Neural crest cell (in vitro differentiated cells): ENCODE results near the gene MAP2K2. TPM values are rescaled to one million over a fixed set of nuclear protein-coding genes. Genes with fewer than 3 reads are reported as not detected.

Experiments
- DNase-seq: peaks from one replicate; pipeline ENCODE4 v3.0.0; 2021; ENCODE audit warnings: low read depth, mixed read lengths, low spot score
- H3K27ac Mint-ChIP-seq: one replicate; pipeline ENCODE4 v1.8.0; 2021; ENCODE audit warnings: mild to moderate bottlenecking, mixed read lengths; ENCODE audit not compliant: unreplicated experiment
- H3K27me3 Mint-ChIP-seq: 2 replicates; pipeline ENCODE4 v1.8.0; 2021; ENCODE audit warnings: low read depth, mild to moderate bottlenecking, mixed read lengths
- H3K36me3 Mint-ChIP-seq: 2 replicates; pipeline ENCODE4 v1.8.0; 2021; ENCODE audit warnings: low read depth, mild to moderate bottlenecking, mixed read lengths
- H3K4me1 Mint-ChIP-seq: 2 replicates; pipeline ENCODE4 v1.8.0; 2021; ENCODE audit warnings: mixed read lengths
- H3K4me3 Mint-ChIP-seq: one replicate; pipeline ENCODE4 v1.8.0; 2021; ENCODE audit warnings: mild to moderate bottlenecking, mixed read lengths
- H3K9me3 Mint-ChIP-seq: 2 replicates; pipeline ENCODE4 v1.8.0; 2021; ENCODE audit warnings: mixed read lengths
- total RNA-seq: library from RNA; stranded (reverse); gene quantifications from 2 replicates; pipeline ENCODE4 v1.2.1, GENCODE V29; 2021
- TF ChIP-seq, protein P1 (sequence below): fragments of 200-600 bp; sonication (generic); conservative IDR thresholded peaks from 2 replicates; pipeline ENCODE4 v1.5.0; 2021; ENCODE audit warnings: antibody characterized with exemption, mild to moderate bottlenecking

The MAP2K2 gene
- total RNA-seq, 1 donor from 2014 or later: 178 TPM

- no peak overlapping the region for H3K4me3 Mint-ChIP-seq
- no peaks in the 10 kb centered on the region for H3K9me3 Mint-ChIP-seq
- no peaks in the 10 kb centered on the region for H3K4me1 Mint-ChIP-seq
- no peaks in the 10 kb centered on the region for H3K27me3 Mint-ChIP-seq
- no peak overlapping the region for H3K27ac Mint-ChIP-seq
- TF ChIP-seq, protein P1, sequence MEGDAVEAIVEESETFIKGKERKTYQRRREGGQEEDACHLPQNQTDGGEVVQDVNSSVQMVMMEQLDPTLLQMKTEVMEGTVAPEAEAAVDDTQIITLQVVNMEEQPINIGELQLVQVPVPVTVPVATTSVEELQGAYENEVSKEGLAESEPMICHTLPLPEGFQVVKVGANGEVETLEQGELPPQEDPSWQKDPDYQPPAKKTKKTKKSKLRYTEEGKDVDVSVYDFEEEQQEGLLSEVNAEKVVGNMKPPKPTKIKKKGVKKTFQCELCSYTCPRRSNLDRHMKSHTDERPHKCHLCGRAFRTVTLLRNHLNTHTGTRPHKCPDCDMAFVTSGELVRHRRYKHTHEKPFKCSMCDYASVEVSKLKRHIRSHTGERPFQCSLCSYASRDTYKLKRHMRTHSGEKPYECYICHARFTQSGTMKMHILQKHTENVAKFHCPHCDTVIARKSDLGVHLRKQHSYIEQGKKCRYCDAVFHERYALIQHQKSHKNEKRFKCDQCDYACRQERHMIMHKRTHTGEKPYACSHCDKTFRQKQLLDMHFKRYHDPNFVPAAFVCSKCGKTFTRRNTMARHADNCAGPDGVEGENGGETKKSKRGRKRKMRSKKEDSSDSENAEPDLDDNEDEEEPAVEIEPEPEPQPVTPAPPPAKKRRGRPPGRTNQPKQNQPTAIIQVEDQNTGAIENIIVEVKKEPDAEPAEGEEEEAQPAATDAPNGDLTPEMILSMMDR: no peak
- no peak for DNase-seq
- no peaks in the 10 kb centered on the region for H3K36me3 Mint-ChIP-seq
Measured at GRCh38 chr19:4089946-4090345, 34.0 kb downstream of the MAP2K2 start.

GRCh38 chr19:4089400-4089908 is 34.5 kb downstream of the MAP2K2 start:
- TF ChIP-seq, protein P1: no peak
- no peak overlapping the region for H3K4me3 Mint-ChIP-seq
- H3K27me3 Mint-ChIP-seq: no peaks in the 10 kb centered on the region
- no peaks in the 10 kb centered on the region for H3K4me1 Mint-ChIP-seq
- H3K9me3 Mint-ChIP-seq: no peaks in the 10 kb centered on the region
- DNase-seq: no peak
- H3K36me3 Mint-ChIP-seq: no peaks in the 10 kb centered on the region
- H3K27ac Mint-ChIP-seq: no peak overlapping the region

DNA sequence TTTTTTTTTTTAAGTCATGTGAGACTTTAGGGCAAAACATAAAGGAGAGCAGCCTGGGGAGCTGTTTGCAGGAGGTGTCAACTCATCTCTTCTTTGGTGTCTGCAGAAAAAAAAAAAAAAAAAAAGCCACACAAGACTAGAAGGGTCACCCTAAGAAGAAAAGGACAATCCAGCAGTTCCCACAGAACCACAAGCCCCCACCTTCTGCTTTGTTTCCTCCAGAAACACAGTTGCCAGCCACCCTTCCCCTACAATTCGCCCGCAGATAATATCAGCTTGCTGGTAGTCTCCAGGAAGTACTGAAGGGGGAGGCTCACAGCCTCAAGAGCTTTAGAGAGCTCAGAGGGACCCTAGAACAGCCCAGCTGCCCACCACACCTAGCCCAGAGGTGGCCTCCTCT is 34.9 kb downstream of the MAP2K2 start:
- Mint-ChIP-seq H3K27ac (no peak overlapping the region), H3K36me3 (no peaks in the 10 kb centered on the region), H3K27me3 (no peaks in the 10 kb centered on the region), H3K4me1 (no peaks in the 10 kb centered on the region), H3K9me3 (no peaks in the 10 kb centered on the region), H3K4me3 (no peak overlapping the region)
- TF ChIP-seq, protein P1: no peak
- DNase-seq: no peak

GRCh38 chr19:4087787-4088679 is 35.9 kb downstream of the MAP2K2 start:
- TF ChIP-seq, protein P1: no peak
- Mint-ChIP-seq H3K4me3 (no peak overlapping the region), H3K4me1 (no peaks in the 10 kb centered on the region), H3K36me3 (no peaks in the 10 kb centered on the region), H3K9me3 (no peaks in the 10 kb centered on the region), H3K27ac (no peak overlapping the region), H3K27me3 (no peaks in the 10 kb centered on the region)
- no peak for DNase-seq

- no peak for DNase-seq
- Mint-ChIP-seq H3K4me3 (no peak overlapping the region), H3K9me3 (no peaks in the 10 kb centered on the region), H3K4me1 (no peaks in the 10 kb centered on the region), H3K27ac (no peak overlapping the region), H3K27me3 (no peaks in the 10 kb centered on the region), H3K36me3 (no peaks in the 10 kb centered on the region)
- TF ChIP-seq, protein P1: no peak
Measured at GRCh38 chr19:4086411-4086867, 37.5 kb downstream of the MAP2K2 start.
